Cerebellar cortex (tissue), 1 donor: Measurements from ENCODE around the gene CDR2.

Experiments
- DNase-seq: peaks from one replicate; pipeline ENCODE4 v3.0.0-alpha.2; 2015; ENCODE audit warnings: low spot score

Gene CDR2

GRCh38 chr16:22324787-22325597 is 49.4 kb downstream of the CDR2 start:
- DNase-seq: no peak

- no peak for DNase-seq
Measured at GRCh38 chr16:22323959-22324786, 50.2 kb downstream of the CDR2 start.

- DNase-seq: no peak
Measured at GRCh38 chr16:22323173-22323958, 51.1 kb downstream of the CDR2 start.

- no peak for DNase-seq
Measured at GRCh38 chr16:22322741-22323140, 51.7 kb downstream of the CDR2 start.

GRCh38 chr16:22322021-22322471 is 52.4 kb downstream of the CDR2 start:
- DNase-seq: peak; percentile 77

DNA sequence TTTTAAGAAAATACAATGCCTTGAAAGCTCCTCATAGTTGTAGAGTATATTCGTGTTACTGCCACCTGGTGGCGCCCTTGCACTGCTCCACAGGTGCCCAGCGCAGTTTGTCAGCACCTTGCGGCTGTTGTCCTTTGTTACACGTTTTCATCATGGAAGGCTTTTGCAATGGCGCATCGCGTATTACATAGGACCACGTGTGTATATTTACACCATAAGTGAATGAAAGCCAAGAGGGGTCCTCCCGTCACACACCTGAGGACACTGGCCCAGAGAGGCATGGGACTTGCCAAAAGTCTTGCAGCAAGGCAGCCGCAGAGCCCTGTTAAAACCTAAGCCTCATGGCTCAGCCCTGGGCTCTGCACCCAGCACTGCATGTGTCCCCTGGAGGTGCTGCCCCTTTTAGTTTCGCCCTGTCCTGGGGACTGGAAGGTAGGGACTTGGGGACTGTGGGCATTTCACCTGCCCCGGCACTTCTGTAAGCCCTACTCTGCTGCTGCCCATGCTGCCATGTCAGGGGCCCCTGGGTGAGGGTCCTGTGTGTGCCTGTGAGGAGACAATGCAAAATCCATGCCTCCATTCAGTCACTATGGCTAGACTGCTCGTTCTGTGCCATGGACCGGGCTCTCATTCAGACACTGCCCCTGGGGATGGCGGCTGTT is 52.9 kb downstream of the CDR2 start:
- DNase-seq: peak; percentile 90

DNA sequence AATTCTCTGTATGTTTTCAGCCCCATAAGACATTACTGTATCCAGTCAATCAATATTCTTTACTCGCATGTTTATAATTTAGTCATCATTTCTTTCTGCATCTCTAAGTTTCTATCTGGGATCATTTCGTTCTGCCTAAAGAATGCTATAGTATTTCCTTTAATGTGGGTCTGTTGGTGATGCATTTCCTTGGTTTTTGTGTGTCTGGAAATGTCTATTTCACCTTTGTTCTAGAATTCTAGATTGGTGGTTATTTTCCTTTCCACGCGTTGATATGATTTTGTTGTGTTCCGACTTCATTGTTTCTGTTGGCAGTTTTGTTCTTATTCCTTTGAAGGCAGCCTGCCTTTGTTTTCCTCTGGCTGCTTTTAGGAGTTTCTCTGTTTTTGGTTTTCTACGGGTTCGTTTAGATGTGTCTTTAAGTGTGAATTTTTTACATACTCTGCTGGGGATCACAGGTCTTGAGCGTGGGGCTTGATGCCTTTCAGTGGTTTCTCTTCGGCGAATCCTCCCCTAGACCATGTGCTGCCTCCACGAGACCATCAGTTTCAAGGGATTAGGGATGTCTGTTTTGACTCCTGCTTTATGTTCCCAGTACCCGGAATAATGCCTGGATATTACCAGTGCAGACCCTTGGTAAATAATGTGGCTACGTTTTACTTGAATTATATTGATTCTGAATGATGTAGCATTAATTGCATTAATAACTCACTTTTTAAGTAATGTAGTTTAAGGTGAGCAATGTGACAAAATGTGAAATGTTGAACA is 53.7 kb downstream of the CDR2 start:
- DNase-seq: no peak

- peak; percentile 35 for DNase-seq
Measured at GRCh38 chr16:22318690-22319358, 55.6 kb downstream of the CDR2 start.

DNA sequence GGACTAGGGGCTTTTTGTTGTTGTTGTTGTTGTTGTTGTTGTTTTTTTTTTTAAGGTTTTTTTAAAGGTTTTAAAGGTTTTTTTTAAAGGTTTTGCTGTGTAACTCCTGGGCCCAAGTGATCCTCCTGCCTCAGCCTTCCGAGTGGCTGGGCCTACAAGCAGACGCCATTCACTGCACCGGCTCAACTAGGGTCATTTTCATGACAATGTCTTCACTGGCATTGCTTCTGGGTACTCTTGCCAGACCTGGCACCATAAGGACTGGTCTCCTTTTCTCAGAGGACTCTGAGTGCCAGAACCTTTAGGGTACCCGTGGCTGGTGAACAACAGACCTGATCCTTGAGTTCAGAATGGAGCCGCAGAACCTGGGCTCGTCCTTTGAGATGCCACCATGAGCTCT is 56.8 kb downstream of the CDR2 start:
- DNase-seq: no peak

- no peak for DNase-seq
Measured at GRCh38 chr16:22317001-22317530, 57.4 kb downstream of the CDR2 start.

GRCh38 chr16:22316411-22316811 is 58.0 kb downstream of the CDR2 start:
- DNase-seq: no peak

- DNase-seq: no peak
Measured at GRCh38 chr16:22315979-22316378, 58.4 kb downstream of the CDR2 start.

DNA sequence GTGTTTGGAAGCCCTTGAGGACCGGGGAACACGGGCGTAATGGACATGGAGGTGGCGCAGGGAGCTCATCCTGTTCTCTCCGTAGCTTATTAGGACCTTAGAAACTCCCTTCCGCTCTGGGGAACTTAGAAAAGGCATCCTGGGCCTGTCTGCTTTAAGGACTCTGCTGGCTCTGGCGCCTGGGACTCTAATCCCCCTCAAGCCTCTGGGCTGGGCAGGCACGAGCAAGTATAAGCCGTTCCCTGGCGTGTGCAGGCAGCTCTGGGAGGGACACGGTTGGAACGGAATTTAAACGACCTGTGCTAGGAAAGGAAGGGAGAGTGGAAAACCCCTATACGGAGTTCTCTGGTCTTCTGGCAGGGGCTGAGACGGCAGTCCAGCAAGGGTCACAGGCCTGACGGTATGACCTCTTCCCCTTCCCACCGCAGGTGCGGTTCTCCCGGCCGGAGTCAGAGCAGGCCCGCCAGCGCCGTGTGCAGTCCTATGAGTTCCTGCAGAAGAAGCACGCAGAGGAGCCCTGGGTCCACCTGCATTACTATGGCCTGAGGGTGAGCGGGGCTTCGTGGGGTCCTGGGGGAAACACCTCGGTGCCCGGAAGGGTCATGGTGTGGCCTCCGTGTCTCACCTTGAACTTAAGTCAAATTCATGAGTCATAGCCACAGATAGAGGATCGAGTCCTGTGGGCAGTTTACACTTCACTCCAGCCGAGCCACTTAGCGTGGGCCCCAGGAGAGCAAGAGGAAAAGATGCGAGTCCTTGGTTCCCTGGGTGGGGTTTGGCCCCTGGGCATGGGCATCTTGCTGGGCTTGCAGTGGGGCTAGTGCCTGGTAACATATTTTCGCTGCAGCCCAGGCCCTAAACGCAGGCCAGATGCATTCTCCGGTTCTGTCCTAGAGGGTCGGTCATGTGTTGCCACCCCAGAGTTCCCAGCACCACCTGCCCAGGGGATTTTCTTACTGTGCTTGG is 59.5 kb downstream of the CDR2 start:
- DNase-seq: no peak

GRCh38 chr16:22313876-22314470 is 60.4 kb downstream of the CDR2 start:
- no peak for DNase-seq

DNA sequence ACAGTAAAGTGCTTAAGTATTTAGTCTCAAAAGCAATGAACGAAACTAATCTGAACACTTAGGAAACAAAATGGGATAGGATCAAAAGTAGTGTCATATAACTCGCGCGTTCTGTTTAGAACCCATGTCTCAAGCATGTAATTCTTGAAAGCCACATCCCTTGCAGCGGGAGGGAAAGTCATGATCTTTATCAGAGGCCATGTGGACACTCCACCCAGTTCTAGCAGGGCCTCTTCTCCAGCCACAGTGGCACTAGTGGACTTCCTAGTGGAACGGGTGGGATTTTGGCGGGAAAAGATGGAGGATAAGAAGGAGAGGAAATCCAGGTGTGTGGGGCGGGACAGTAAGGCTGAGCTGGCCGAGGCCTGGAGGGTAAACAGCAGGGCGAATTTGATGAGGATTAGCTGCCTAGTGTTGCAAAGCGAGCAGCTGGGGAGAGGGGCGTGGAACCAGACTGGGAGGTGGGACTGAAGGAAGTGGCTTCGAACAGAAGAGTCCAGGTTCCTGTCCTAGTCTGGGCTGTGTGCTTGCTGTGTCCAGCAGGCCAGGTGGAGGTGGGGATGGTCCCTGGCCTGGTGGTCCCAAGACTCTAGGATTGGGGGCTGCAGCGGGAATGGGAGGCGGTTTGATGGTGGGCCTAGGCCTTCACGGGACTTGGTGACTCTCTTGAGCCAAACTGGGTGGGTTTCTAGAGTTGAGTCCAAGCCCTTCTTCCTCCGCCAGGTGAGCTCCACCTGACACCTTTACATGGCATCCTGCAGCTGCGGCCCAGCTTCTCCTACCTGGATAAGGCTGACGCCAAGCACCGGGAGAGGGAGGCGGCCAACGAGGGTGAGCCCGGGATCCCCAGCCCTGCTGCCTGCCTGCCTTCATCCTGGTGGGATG is 61.3 kb downstream of the CDR2 start:
- no peak for DNase-seq

- no peak for DNase-seq
Measured at GRCh38 chr16:22311520-22311919, 62.9 kb downstream of the CDR2 start.

DNA sequence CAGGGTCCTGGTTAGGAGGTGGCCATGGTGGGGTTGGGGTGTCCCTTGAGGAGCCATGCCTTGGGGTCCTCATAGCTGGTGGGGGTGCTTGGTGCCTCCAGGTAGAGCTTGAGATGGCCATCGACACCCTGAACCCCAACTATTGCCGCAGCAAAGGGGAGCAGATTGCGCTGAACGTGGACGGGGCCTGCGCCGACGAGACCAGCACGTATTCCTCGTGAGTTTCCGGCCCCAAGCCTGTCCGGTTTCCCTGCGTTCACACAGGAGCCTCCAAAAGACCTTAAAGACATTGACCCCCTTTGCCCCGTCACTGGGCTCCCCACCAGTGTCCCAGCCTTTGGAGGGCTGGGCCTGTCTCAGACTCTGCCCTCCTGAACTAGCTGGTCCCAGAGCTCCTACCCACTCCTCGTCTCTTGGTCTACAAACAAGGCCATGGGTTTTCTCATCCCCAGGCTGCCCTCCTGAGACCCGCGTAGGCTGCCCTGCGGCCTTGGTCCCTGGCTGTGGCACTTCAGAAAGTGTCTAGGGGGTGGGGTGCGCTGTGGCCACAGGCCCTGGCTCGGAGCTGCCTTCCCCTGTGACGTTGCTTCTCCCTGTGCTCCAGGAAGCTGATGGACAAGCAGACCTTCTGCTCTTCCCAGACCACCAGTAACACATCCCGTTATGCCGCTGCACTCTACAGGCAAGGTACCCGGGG is 65.4 kb downstream of the CDR2 start:
- no peak for DNase-seq
